Measurements from ENCODE around the gene CUEDC1. TPM values are rescaled to one million over a fixed set of nuclear protein-coding genes. Genes with fewer than 3 reads are reported as not detected.

CUEDC1 gene
- total and polyA plus RNA-seq, 2 donors (not counting 1 experiment from before 2014, with no cell fraction given), result 0.57 TPM; not detected in 1

DNA sequence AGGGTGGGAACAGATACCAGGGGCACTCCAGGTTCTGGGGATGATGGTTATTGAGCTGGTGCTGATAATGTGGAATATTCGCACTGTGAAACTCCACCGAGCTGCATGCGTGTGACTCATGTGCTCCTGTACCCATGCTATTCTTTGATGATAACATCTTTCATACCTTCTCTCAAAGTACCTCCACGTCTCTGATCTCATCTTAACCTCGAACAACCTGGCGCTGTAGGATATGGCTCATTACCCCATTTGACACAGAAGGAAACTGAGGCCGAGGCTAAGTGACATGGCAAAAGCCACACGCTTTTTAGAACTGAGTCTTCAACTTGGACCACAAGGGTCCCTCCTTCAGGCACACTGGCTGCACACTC is 75.1 kb downstream of the CUEDC1 start:
- Histone ChIP-seq H3K27ac (ENCODE audit: low read length in 2 of 2) (no peak overlapping the region), H3K9me3 (ENCODE audit: control extremely low read depth in 1 of 3, control insufficient read depth in 2 of 3, insufficient read depth in 1 of 3, low read length in 2 of 3) (no peaks in the 10 kb centered on the region), H3K4me1 (ENCODE audit: control insufficient read depth in 2 of 2, insufficient read depth in 2 of 2, low read length in 2 of 2) (peaks cover 1 to 4% of the 10 kb centered on the region in 2 donors), H3K27me3 (replicated peaks in 1 of 4; ENCODE audit: control extremely low read depth in 1 of 4, control insufficient read depth in 3 of 4, insufficient read depth in 4 of 4, low read length in 3 of 4) (peaks cover 0 to 33% (median 13%) of the 10 kb centered on the region in 4 experiments), H4K20me1 (ENCODE audit: control insufficient read depth, insufficient read depth, low read length, poor library complexity, severe bottlenecking) (no peaks in the 10 kb centered on the region), H3K4me2 (replicated peaks; ENCODE audit: low read depth, low read length, poor library complexity, severe bottlenecking) (no peak overlapping the region), H3K36me3 (replicated peaks in 1 of 2; ENCODE audit: control extremely low read depth in 1 of 2, control insufficient read depth in 1 of 2, extremely low read depth in 1 of 2, insufficient read depth in 2 of 2, low read length in 1 of 2) (no peaks in the 10 kb centered on the region), H3K4me3 (ENCODE audit: control extremely low read depth in 1 of 5, extremely low read depth in 1 of 5, insufficient read depth in 1 of 5, low read depth in 2 of 5, low read length in 4 of 5) (no peak overlapping the region), H3K79me2 (ENCODE audit: control insufficient read depth, insufficient read depth, low read length) (no peaks in the 10 kb centered on the region), H3K9ac (ENCODE audit: low read length) (no peak overlapping the region), H2AFZ (ENCODE audit: insufficient read depth, low read depth, low read length, poor library complexity, severe bottlenecking) (no peak overlapping the region)
- 81% methylated on average over 5 of the region's 8 CpGs for WGBS (ENCODE audit: insufficient coverage)
- intact Hi-C loops (cut with micrococcal nuclease), result no loop called here
- Mint-ChIP-seq H3K27ac (no peak overlapping the region), H3K9me3 (ENCODE audit: insufficient read depth) (no peaks in the 10 kb centered on the region), H3K27me3 (peaks cover 37% of the 10 kb centered on the region), H3K4me3 (no peak overlapping the region), H3K4me1 (no peaks in the 10 kb centered on the region)
- ChIA-PET POLR2A (interaction anchor here (0.7 kb wide), 1 partner anchor 20 kb away, joined by 4 read pairs; no protein-coding TSS in a partner anchor), CTCF (interaction anchor here (1.3 to 1.6 kb wide), 2 partner anchors 12 to 120 kb away, joined by 6 to 7 read pairs; no protein-coding TSS in a partner anchor)
- no peak for ATAC-seq (ENCODE audit: low read depth)
- TF ChIP-seq, protein P1, sequence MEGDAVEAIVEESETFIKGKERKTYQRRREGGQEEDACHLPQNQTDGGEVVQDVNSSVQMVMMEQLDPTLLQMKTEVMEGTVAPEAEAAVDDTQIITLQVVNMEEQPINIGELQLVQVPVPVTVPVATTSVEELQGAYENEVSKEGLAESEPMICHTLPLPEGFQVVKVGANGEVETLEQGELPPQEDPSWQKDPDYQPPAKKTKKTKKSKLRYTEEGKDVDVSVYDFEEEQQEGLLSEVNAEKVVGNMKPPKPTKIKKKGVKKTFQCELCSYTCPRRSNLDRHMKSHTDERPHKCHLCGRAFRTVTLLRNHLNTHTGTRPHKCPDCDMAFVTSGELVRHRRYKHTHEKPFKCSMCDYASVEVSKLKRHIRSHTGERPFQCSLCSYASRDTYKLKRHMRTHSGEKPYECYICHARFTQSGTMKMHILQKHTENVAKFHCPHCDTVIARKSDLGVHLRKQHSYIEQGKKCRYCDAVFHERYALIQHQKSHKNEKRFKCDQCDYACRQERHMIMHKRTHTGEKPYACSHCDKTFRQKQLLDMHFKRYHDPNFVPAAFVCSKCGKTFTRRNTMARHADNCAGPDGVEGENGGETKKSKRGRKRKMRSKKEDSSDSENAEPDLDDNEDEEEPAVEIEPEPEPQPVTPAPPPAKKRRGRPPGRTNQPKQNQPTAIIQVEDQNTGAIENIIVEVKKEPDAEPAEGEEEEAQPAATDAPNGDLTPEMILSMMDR (IDR thresholded peaks at IDR 0.05), result no peak
- TF ChIP-seq EZH2 (IDR thresholded peaks at IDR 0.05; ENCODE audit: borderline replicate concordance, insufficient read depth, low read depth, low read length, poor library complexity, severe bottlenecking), result no peak
- DNase-seq, result no peak

DNA sequence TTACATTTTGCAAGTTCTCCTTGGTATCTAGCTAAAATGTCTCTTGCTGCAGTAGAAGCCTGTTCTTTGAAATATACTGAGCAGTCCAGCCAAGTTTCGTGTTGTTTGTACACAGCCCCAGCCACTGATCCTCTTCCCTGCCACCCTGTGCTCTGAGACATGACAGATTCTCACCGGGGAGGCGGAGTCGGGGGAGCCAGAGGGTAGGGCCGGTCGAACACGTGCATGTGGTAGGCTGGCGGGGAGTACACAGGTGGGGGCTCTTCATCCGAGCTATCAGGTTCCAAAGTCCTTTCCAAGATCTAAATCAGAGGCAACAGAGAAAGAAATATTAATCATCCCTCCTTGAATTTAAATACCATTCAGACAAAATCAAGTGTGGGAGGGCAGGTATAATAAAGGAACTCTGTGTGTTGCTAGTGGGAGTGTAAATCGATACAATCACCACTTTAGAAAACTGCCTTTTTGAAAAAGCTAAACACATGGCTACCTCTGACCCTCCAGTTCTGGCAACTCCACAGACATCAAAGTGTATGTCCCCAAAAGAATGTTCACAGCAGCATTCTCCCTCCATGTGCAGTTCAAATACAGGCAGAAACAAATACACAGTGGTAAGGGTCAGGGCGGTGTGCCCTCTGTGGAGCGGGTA is 75.7 kb downstream of the CUEDC1 start:
- ChIA-PET POLR2A (no interaction called here), CTCF (interaction anchor here (1.3 to 1.6 kb wide), 2 partner anchors 13 to 120 kb away, joined by 6 to 7 read pairs; no protein-coding TSS in a partner anchor)
- Histone ChIP-seq H3K4me2 (replicated peaks; ENCODE audit: low read depth, low read length, poor library complexity, severe bottlenecking) (no peak overlapping the region), H3K27me3 (replicated peaks in 1 of 4; ENCODE audit: control extremely low read depth in 1 of 4, control insufficient read depth in 3 of 4, insufficient read depth in 4 of 4, low read length in 3 of 4) (peaks cover 0 to 35% (median 16%) of the 10 kb centered on the region in 4 experiments), H3K79me2 (ENCODE audit: control insufficient read depth, insufficient read depth, low read length) (no peaks in the 10 kb centered on the region), H4K20me1 (ENCODE audit: control insufficient read depth, insufficient read depth, low read length, poor library complexity, severe bottlenecking) (no peaks in the 10 kb centered on the region), H3K9me3 (ENCODE audit: control extremely low read depth in 1 of 3, control insufficient read depth in 2 of 3, insufficient read depth in 1 of 3, low read length in 2 of 3) (peaks cover 0 to under 1% (median 0%) of the 10 kb centered on the region in 3 donors), H2AFZ (ENCODE audit: insufficient read depth, low read depth, low read length, poor library complexity, severe bottlenecking) (no peak overlapping the region), H3K36me3 (replicated peaks in 1 of 2; ENCODE audit: control extremely low read depth in 1 of 2, control insufficient read depth in 1 of 2, extremely low read depth in 1 of 2, insufficient read depth in 2 of 2, low read length in 1 of 2) (no peaks in the 10 kb centered on the region), H3K4me3 (ENCODE audit: control extremely low read depth in 1 of 5, extremely low read depth in 1 of 5, insufficient read depth in 1 of 5, low read depth in 2 of 5, low read length in 4 of 5) (no peak overlapping the region), H3K27ac (ENCODE audit: low read length in 2 of 2) (no peak overlapping the region), H3K9ac (ENCODE audit: low read length) (no peak overlapping the region), H3K4me1 (ENCODE audit: control insufficient read depth in 2 of 2, insufficient read depth in 2 of 2, low read length in 2 of 2) (peaks cover 6 to 9% of the 10 kb centered on the region in 2 donors)
- Mint-ChIP-seq H3K27ac (no peak overlapping the region), H3K4me1 (peaks cover 4% of the 10 kb centered on the region), H3K9me3 (ENCODE audit: insufficient read depth) (no peaks in the 10 kb centered on the region), H3K4me3 (no peak overlapping the region), H3K27me3 (peaks cover 37% of the 10 kb centered on the region)
- WGBS (ENCODE audit: insufficient coverage), result 89% methylated on average over 2 of the region's 12 CpGs
- ATAC-seq (ENCODE audit: low read depth), result no peak
- intact Hi-C loops (cut with micrococcal nuclease), result no loop called here
- TF ChIP-seq, protein P1 (IDR thresholded peaks at IDR 0.05), result no peak
- TF ChIP-seq EZH2 (IDR thresholded peaks at IDR 0.05; ENCODE audit: borderline replicate concordance, insufficient read depth, low read depth, low read length, poor library complexity, severe bottlenecking), result no peak
- no peak for DNase-seq

Measured in B cell (primary cell).